ENCODE measurements around the gene BEGAIN.

The BEGAIN gene

DNA sequence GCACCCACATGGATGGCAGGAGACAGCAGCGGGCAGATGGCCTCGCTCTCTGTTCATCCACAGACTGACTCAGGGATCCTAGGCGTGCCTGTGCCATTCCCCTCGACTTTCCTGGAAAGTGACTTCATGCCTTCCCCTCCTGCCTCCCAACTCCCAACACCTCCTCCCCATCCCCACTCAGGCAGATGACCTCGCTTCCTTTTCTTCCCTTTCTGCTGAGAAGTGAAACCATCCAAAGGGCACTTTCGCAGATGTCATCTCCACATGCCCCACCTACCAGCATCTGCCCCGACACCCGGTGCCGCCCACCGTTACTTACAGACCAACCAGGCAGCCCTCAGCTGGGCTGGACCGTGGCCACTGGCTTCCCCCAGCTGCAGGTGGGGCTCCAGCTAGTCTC is 29.6 kb downstream of the BEGAIN start:
- POLR2A ChIA-PET: no interaction called here
- TF ChIP-seq, protein P1, sequence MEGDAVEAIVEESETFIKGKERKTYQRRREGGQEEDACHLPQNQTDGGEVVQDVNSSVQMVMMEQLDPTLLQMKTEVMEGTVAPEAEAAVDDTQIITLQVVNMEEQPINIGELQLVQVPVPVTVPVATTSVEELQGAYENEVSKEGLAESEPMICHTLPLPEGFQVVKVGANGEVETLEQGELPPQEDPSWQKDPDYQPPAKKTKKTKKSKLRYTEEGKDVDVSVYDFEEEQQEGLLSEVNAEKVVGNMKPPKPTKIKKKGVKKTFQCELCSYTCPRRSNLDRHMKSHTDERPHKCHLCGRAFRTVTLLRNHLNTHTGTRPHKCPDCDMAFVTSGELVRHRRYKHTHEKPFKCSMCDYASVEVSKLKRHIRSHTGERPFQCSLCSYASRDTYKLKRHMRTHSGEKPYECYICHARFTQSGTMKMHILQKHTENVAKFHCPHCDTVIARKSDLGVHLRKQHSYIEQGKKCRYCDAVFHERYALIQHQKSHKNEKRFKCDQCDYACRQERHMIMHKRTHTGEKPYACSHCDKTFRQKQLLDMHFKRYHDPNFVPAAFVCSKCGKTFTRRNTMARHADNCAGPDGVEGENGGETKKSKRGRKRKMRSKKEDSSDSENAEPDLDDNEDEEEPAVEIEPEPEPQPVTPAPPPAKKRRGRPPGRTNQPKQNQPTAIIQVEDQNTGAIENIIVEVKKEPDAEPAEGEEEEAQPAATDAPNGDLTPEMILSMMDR (IDR thresholded peaks at IDR 0.05; ENCODE audit: control extremely low read depth, extremely low read depth, low read depth, missing control alignments): no peak
- DNase-seq (ENCODE audit: extremely low spot score): no peak
- CTCF ChIA-PET: no interaction called here

DNA sequence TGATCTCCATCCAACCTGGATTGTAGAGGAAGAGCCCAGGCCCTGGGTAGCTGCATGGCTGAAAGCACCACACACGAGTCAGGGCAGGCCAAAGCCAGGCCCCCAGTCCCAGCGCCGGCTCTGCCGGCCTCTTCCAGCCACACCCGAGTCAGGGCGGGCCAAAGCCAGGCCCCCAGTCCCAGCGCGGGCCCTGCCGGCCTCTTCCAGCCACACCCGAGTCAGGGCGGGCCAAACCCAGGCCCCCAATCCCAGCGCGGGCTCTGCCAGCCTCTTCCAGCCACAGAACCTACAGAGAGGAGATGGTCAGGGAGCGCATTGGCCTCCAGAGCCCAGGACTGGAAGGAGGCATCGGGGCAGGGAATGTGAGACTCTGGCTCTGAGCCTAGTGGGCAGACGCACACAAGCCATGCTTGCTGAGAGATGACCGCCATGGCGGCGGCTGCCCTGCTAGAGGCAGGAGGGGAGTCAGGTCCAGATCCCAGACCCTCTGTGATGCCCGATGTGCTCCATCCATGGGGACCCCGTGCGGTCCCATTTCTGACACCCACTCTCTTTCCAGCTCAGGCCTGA is 30.2 kb downstream of the BEGAIN start:
- DNase-seq (ENCODE audit: extremely low spot score): no peak

DNA sequence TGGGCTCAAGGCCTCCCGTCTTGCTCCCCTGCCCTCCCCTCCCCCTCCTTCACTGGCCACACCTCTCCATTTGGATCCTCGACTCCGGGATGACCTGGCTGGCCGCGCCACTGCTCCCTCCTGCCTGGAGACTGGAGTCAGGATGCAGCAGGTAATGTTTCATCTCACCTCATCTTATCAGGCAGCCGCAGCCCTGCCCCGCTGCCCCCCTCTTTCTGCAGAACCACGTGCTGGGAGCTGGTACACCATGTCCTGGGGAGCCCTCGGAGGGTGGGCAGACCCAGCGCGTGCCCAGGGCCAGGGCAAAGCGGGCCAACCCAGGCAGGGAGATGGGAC is 31.1 kb downstream of the BEGAIN start:
- no peak for DNase-seq (ENCODE audit: extremely low spot score)
- ChIA-PET CTCF (interaction anchor here (1.3 kb wide), 1 partner anchor 25 kb away, joined by 3 read pairs; no protein-coding TSS in a partner anchor), POLR2A (no interaction called here)
- TF ChIP-seq, protein P1 (IDR thresholded peaks at IDR 0.05; ENCODE audit: control extremely low read depth, extremely low read depth, low read depth, missing control alignments): no peak

More for the DNA sequence above, 30.2 kb downstream of the BEGAIN start:
- POLR2A ChIA-PET: no interaction called here
- CTCF ChIA-PET: interaction anchor here (1.3 kb wide), 1 partner anchor 26 kb away, joined by 3 read pairs; no protein-coding TSS in a partner anchor
- TF ChIP-seq, protein P1 (IDR thresholded peaks at IDR 0.05; ENCODE audit: control extremely low read depth, extremely low read depth, low read depth, missing control alignments): no peak

DNA sequence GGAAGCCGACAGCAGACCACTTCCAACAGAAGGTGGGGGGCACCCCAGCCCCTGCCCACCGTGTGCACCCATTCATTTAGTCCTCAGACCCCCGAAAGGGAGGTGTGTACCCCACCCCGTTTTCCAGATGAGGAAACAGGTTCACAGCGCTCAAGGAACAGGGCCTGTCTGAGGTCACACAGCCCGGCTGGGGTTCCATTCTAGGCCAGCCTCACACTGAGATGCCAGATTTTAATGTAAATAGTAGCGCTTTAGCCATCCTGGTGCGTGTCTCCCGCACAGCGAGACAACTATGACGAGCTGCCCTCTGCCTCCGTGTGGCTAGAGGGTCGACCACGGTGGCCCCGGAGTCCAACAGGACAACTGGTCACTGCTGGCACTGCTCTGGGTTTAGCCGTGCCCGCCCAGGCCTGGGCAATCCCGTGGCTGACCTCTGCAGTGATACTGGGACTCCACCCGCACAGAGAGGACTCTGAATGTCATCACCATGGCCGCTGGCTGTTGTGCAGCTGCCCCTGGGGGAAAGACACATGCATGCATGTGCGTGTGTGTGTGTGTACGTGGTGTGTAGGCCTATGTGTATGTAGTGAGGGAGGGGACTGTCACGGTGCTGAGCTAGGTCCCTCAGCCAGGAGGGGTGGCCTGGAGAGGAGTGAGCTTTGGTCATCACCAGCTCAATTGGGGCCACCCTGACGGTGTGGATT is 31.6 kb downstream of the BEGAIN start:
- ChIA-PET CTCF (interaction anchor here (1.3 kb wide), 1 partner anchor 24 kb away, joined by 3 read pairs; no protein-coding TSS in a partner anchor), POLR2A (no interaction called here)
- no peak for DNase-seq (ENCODE audit: extremely low spot score)
- TF ChIP-seq, protein P1 (IDR thresholded peaks at IDR 0.05; ENCODE audit: control extremely low read depth, extremely low read depth, low read depth, missing control alignments): no peak

- ChIA-PET POLR2A (no interaction called here), CTCF (no interaction called here)
- TF ChIP-seq, protein P1 (IDR thresholded peaks at IDR 0.05; ENCODE audit: control extremely low read depth, extremely low read depth, low read depth, missing control alignments): no peak
- no peak for DNase-seq (ENCODE audit: extremely low spot score)
Measured at GRCh38 chr14:100554696-100555320, 32.4 kb downstream of the BEGAIN start.

- CTCF ChIA-PET: no interaction called here
- DNase-seq (ENCODE audit: extremely low spot score): no peak
- TF ChIP-seq, protein P1 (IDR thresholded peaks at IDR 0.05; ENCODE audit: control extremely low read depth, extremely low read depth, low read depth, missing control alignments): no peak
- POLR2A ChIA-PET: no interaction called here
Measured at GRCh38 chr14:100554082-100554677, 33.0 kb downstream of the BEGAIN start.
